Measurements from ENCODE around the gene ITGAX.
"Not testable (repeated sequence)": the region's sequence is repeated elsewhere in the genome, so short reads cannot be mapped to it uniquely, and the experiment has no call there.

ITGAX gene

GRCh38 chr16:31354394-31355291 is at the start of gene ITGAX:
ITGAX (plus strand) TSS chr16:31355176; CDS start chr16:31355255, 79 bp downstream.
- in situ Hi-C loops (cut with MboI; ENCODE audit: low pct_unique_long_range_greater_than_20kb, low sequenced_read_pairs): no loop called here
- DNase-seq: peak; percentile 64

- in situ Hi-C loops (cut with MboI; ENCODE audit: low pct_unique_long_range_greater_than_20kb, low sequenced_read_pairs): no loop called here
- DNase-seq: no peak
Observed at GRCh38 chr16:31305219-31305618, 49.8 kb upstream of the ITGAX start.

GRCh38 chr16:31308381-31308780 is 46.6 kb upstream of the ITGAX start:
- in situ Hi-C loops (cut with MboI; ENCODE audit: low pct_unique_long_range_greater_than_20kb, low sequenced_read_pairs); DNase-seq: not testable (repeated sequence)

- in situ Hi-C loops (cut with MboI; ENCODE audit: low pct_unique_long_range_greater_than_20kb, low sequenced_read_pairs): no loop called here
Observed at GRCh38 chr16:31322500-31322899, 32.5 kb upstream of the ITGAX start.

DNA sequence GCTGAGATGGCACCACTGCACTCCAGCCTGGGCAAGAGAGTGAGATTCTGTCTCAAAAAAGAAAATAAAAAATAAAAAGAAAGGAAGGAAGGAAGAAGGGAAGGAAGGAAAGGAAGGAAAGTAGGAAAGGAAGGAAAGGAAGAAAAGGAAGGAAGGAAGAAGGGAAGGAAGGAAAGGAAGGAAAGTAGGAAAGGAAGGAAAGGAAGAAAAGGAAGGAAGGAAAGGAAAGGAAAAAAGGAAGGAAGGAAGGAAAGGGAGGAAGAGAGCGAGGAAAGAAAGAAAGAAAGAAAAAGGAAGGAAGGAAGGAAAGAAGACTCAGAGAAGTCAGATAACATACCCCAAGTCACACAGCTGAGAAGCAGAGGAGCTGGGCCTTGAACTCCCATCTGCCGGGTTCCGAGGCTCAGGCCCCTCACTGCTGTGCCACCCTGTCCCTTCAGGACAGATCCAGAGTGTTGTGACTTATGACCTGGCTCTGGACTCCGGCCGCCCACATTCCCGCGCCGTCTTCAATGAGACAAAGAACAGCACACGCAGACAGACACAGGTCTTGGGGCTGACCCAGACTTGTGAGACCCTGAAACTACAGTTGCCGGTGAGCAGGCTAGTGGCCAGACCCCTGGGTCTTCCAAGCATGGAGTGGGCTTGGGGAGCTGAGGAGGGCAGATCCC is 30.9 kb upstream of the ITGAX start:
- in situ Hi-C loops (cut with MboI; ENCODE audit: low pct_unique_long_range_greater_than_20kb, low sequenced_read_pairs): no loop called here

More at GRCh38 chr16:31322500-31322899, 32.5 kb upstream of the ITGAX start:
- DNase-seq: no peak

GRCh38 chr16:31325171-31325570 is 29.8 kb upstream of the ITGAX start:
- no peak for DNase-seq
- in situ Hi-C loops (cut with MboI; ENCODE audit: low pct_unique_long_range_greater_than_20kb, low sequenced_read_pairs): no loop called here

More for the DNA sequence above, 30.9 kb upstream of the ITGAX start:
- no peak for DNase-seq

GRCh38 chr16:31327646-31328225 is 27.2 kb upstream of the ITGAX start:
- DNase-seq: peak; percentile 13
- in situ Hi-C loops (cut with MboI; ENCODE audit: low pct_unique_long_range_greater_than_20kb, low sequenced_read_pairs): no loop called here

GRCh38 chr16:31328322-31329052 is 26.5 kb upstream of the ITGAX start:
- DNase-seq: no peak
- in situ Hi-C loops (cut with MboI; ENCODE audit: low pct_unique_long_range_greater_than_20kb, low sequenced_read_pairs): no loop called here

GRCh38 chr16:31329671-31330552 is 25.1 kb upstream of the ITGAX start:
- in situ Hi-C loops (cut with MboI; ENCODE audit: low pct_unique_long_range_greater_than_20kb, low sequenced_read_pairs): no loop called here
- DNase-seq: no peak

DNA sequence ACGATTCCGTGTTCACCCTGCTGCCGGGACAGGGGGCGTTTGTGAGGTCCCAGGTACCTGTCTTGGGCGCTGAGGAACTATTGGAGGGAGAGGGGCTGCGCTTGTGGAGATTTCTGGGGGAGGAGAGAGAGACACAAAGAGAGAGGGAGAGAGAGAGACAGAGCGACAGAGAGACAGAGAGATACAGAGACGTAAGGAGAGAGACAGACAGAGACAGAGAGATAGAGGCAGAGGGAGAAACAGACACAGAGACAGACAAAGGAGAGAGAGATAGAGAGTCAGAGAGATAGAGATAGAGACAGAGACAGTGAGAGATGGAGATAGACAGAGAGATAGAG is 24.5 kb upstream of the ITGAX start:
- in situ Hi-C loops (cut with MboI; ENCODE audit: low pct_unique_long_range_greater_than_20kb, low sequenced_read_pairs): no loop called here
- DNase-seq: no peak

GRCh38 chr16:31331141-31331764 is 23.7 kb upstream of the ITGAX start:
- no peak for DNase-seq
- in situ Hi-C loops (cut with MboI; ENCODE audit: low pct_unique_long_range_greater_than_20kb, low sequenced_read_pairs): no loop called here

GRCh38 chr16:31331807-31332301 is 23.1 kb upstream of the ITGAX start:
- in situ Hi-C loops (cut with MboI; ENCODE audit: low pct_unique_long_range_greater_than_20kb, low sequenced_read_pairs): no loop called here
- no peak for DNase-seq

GRCh38 chr16:31332544-31332943 is 22.4 kb upstream of the ITGAX start:
- DNase-seq: no peak

DNA sequence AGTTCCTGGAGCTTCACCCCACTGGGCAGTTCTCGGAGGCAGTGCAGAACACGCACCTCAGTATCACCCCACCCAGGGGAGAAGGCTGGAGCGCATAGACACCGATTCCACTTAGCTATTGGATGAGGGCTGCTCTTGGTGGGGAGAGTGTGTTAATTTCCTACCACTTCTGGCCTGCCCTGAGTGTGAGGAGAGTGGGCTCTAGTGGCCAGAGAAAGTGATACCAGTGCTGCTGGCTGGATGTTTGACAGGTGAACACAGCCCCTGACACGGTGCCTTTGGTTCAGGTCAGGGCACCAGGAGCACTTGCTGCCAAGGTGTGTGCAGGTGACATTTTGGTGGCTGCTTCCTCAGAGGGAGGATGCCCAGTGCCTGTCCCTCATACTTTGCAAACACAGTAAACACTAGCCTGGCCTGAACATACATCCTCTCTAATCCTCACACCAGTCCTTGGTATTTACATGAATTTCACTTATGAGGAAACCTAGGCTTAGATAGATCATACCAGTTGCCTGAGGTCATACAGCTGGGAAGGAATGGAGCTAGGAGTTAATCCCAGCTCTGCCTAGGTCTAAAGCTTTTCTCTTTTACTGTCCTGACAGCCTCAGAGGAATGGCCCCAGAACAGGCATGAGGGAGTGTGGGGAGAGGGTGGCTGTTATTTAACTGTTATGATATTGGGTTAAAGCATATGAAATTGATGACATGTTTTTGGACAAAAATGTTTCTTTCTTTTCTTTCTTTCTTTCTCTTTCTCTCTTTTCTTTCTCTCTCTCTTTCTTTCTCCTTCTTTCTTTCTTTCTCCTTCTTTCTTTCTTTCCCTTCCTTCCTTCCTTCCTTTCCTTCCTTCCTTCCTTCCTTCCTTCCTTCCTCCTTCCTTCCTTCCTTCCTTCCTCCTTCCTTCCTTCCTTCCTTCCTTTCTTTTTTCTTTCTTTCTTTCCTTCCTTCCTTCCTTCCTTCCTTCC is 21.0 kb upstream of the ITGAX start:
- in situ Hi-C loops (cut with MboI; ENCODE audit: low pct_unique_long_range_greater_than_20kb, low sequenced_read_pairs): no loop called here

More at GRCh38 chr16:31332544-31332943, 22.4 kb upstream of the ITGAX start:
- in situ Hi-C loops (cut with MboI; ENCODE audit: low pct_unique_long_range_greater_than_20kb, low sequenced_read_pairs): no loop called here

DNA sequence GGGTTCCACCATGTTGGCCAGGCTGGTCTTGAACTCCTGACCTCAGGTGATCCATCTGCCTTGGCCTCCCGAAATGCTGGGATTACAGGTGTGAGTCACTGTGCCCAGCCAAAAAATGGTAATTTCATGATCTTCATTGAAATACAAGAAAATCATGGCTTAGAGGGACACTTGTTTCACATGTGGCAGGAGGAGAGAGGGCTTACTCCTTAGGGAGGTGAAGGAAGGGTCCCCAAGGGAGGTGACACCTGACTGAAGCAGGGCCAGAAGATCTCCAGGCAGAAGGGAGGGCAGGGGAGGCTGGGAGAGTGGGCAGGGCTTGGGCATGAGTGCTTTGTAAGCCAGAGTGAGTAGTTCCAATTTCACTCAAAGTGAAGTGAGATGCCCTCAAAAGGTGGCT is 20.0 kb upstream of the ITGAX start:
- in situ Hi-C loops (cut with MboI; ENCODE audit: low pct_unique_long_range_greater_than_20kb, low sequenced_read_pairs): no loop called here
- no peak for DNase-seq

More for the DNA sequence above, 21.0 kb upstream of the ITGAX start:
- DNase-seq: peak; percentile 69

GRCh38 chr16:31335431-31335830 is 19.5 kb upstream of the ITGAX start:
- in situ Hi-C loops (cut with MboI; ENCODE audit: low pct_unique_long_range_greater_than_20kb, low sequenced_read_pairs): no loop called here
- DNase-seq: no peak

GRCh38 chr16:31338166-31338685 is 16.8 kb upstream of the ITGAX start:
- DNase-seq; in situ Hi-C loops (cut with MboI; ENCODE audit: low pct_unique_long_range_greater_than_20kb, low sequenced_read_pairs): not testable (repeated sequence)

Data from KBM-7 (cell line).